Naive thymus-derived CD8-positive, alpha-beta T cell (primary cell): ENCODE data around the gene SDK2. TPM values are rescaled to one million over a fixed set of nuclear protein-coding genes. Genes with fewer than 3 reads are reported as not detected.

Experiments
- ATAC-seq, 2 donors: fragments of 150-1000 bp; cut with Tn5 transposase in 1 of 2; sonication (Bioruptor Pico), chemical (Tn5 transposase) in 1 of 2; 1 replicate in 1 of 2; 2 replicates in 1 of 2; pipeline ENCODE4 v1.10.0; 2021; ENCODE audit warnings: mild to moderate bottlenecking in 2 of 2, moderate library complexity in 2 of 2
- POLR2A ChIA-PET: fragments of 350-600 bp; sonication (Branson Sonifier 250); formaldehyde crosslinking; loops from one replicate; lab custom pipeline; 2021; ENCODE audit warnings: antibody characterized with exemption; lab: Charles Lee
- DNase-seq, 10 donors: peaks; one replicate each; pipeline versions ENCODE4 v3.0.0 to v3.0.0-alpha.2; 2020 to 2022
- H3K27ac Mint-ChIP-seq, 10 donors: one replicate each; pipeline ENCODE4 v1.8.0; 2020 to 2022; ENCODE audit warnings: mild to moderate bottlenecking in 10 of 10, mixed read lengths in 10 of 10, moderate library complexity in 4 of 10, inconsistent platforms in 1 of 10
- H3K27me3 Mint-ChIP-seq, 5 donors: one replicate each; pipeline ENCODE4 v1.8.0; 2021 to 2022; ENCODE audit warnings: mixed read lengths in 5 of 5
- H3K36me3 Mint-ChIP-seq, 3 donors: one replicate each; pipeline ENCODE4 v1.8.0; 2020 to 2022; ENCODE audit warnings: mixed read lengths in 3 of 3, mild to moderate bottlenecking in 2 of 3, inconsistent platforms in 1 of 3
- H3K4me1 Mint-ChIP-seq, 4 donors: one replicate each; pipeline ENCODE4 v1.8.0; 2021 to 2022; ENCODE audit warnings: mixed read lengths in 4 of 4
- H3K4me3 Mint-ChIP-seq, 10 donors: one replicate each; pipeline ENCODE4 v1.8.0; 2020 to 2022; ENCODE audit warnings: mild to moderate bottlenecking in 10 of 10, mixed read lengths in 10 of 10, moderate library complexity in 6 of 10, inconsistent platforms in 1 of 10
- H3K9me3 Mint-ChIP-seq, 9 donors: one replicate each; pipeline ENCODE4 v1.8.0; 2020 to 2022; ENCODE audit warnings: mixed read lengths in 9 of 9, mild to moderate bottlenecking in 3 of 9, inconsistent platforms in 1 of 9, moderate library complexity in 1 of 9
- polyA plus RNA-seq, 3 donors: library from polyadenylated mRNA; unstranded; fragments of 300-500 nt; fragmentation: Illumina TruSeq; gene quantifications; one replicate each; pipeline ENCODE4 v1.2.3, GENCODE V29; 2021
- total RNA-seq, 8 experiments: library from RNA in 2 of 8; stranded (reverse) in 2 of 8; gene quantifications; one replicate each; pipeline ENCODE4 v1.2.3 and lab custom pipeline; 2021 to 2026

The SDK2 gene
- 10 to 100 TPM; 10.4 to 11.3 TPM for total RNA-seq
- 1 to 10 TPM in 2 of 3 donors, under 1 TPM in 1; 0.27 to 4.2 (median 1.6) TPM for polyA plus RNA-seq
- 0.59 to 57.1 (median 16.5) reads per million in 6 experiments for total RNA-seq (lab: John Stamatoyannopoulos, UW)

GRCh38 chr17:73644145-73645049 lies at the start of gene SDK2:
SDK2 (minus strand) TSS chr17:73644445; CDS start chr17:73644088, 357 bp downstream.
- DNase-seq (peak in 4 of 10 donors; percentile 11 to 26 (median 20)), ATAC-seq (peak; percentile 31 to 42)
- Mint-ChIP-seq H3K27me3 (peaks cover 0 to 25% (median 2%) of the 10 kb centered on the region in 5 donors), H3K4me1 (peaks cover 16 to 32% (median 27%) of the 10 kb centered on the region in 4 donors), H3K27ac (peak within 1 kb of the TSS in 5 of 10 donors; percentile 14 to 89 (median 70)), H3K4me3 (peak within 1 kb of the TSS; percentile 86 to 94 (median 90)), H3K9me3 (no peaks in the 10 kb centered on the region), H3K36me3 (no peaks in the 10 kb centered on the region)
- POLR2A ChIA-PET = interaction anchor here (1.1 to 5.6 kb wide), 8 partner anchors 8 to 215 kb away, joined by 3 to 67 read pairs (median 4); no protein-coding TSS in a partner anchor

- H3K27ac Mint-ChIP-seq = no peak overlapping the region
- no peaks in the 10 kb centered on the region for H3K27me3 Mint-ChIP-seq
- no peaks in the 10 kb centered on the region for H3K36me3 Mint-ChIP-seq
- POLR2A ChIA-PET = no interaction called here
- peaks cover 0 to 3% (median 0%) of the 10 kb centered on the region in 9 donors for H3K9me3 Mint-ChIP-seq
- no peak overlapping the region for H3K4me3 Mint-ChIP-seq
- peaks cover 0 to 9% (median 1%) of the 10 kb centered on the region in 4 donors for H3K4me1 Mint-ChIP-seq
- DNase-seq (no peak), ATAC-seq (no peak)
Measured at GRCh38 chr17:73693071-73693470, 48.8 kb upstream of the SDK2 start.

GRCh38 chr17:73691321-73691766 lies 47.1 kb upstream of the SDK2 start:
- Mint-ChIP-seq H3K36me3 (no peaks in the 10 kb centered on the region), H3K4me1 (peaks cover 0 to 9% (median 1%) of the 10 kb centered on the region in 4 donors), H3K9me3 (peaks cover 0 to 3% (median 0%) of the 10 kb centered on the region in 9 donors), H3K27ac (no peak overlapping the region), H3K4me3 (no peak overlapping the region), H3K27me3 (no peaks in the 10 kb centered on the region)
- ATAC-seq = no peak
- DNase-seq = no peak
- POLR2A ChIA-PET = no interaction called here

- POLR2A ChIA-PET = no interaction called here
- Mint-ChIP-seq H3K27ac (peak overlapping the region in 1 of 10 donors; percentile 61), H3K9me3 (peaks cover 0 to 3% (median 0%) of the 10 kb centered on the region in 9 donors), H3K36me3 (no peaks in the 10 kb centered on the region), H3K4me1 (peaks cover 0 to 4% (median 1%) of the 10 kb centered on the region in 4 donors), H3K4me3 (no peak overlapping the region), H3K27me3 (no peaks in the 10 kb centered on the region)
- DNase-seq (no peak), ATAC-seq (no peak)
Measured at GRCh38 chr17:73690676-73691075, 46.4 kb upstream of the SDK2 start.

- no peak for DNase-seq
- no peak overlapping the region for H3K27ac Mint-ChIP-seq
- POLR2A ChIA-PET = no interaction called here
- H3K9me3 Mint-ChIP-seq = peaks cover 0 to 5% (median 2%) of the 10 kb centered on the region in 9 donors
- ATAC-seq = no peak
- no peak overlapping the region for H3K4me3 Mint-ChIP-seq
- no peaks in the 10 kb centered on the region for H3K36me3 Mint-ChIP-seq
- H3K27me3 Mint-ChIP-seq = no peaks in the 10 kb centered on the region
- H3K4me1 Mint-ChIP-seq = peaks cover 0 to 2% (median under 1%) of the 10 kb centered on the region in 4 donors
Measured at GRCh38 chr17:73689596-73690275, 45.5 kb upstream of the SDK2 start.

GRCh38 chr17:73686961-73687360 lies 42.7 kb upstream of the SDK2 start:
- no peak overlapping the region for H3K27ac Mint-ChIP-seq
- H3K27me3 Mint-ChIP-seq = peaks cover 0 to 2% (median 0%) of the 10 kb centered on the region in 5 donors
- H3K36me3 Mint-ChIP-seq = peaks cover 0 to 8% (median 3%) of the 10 kb centered on the region in 3 donors
- DNase-seq (no peak), ATAC-seq (no peak)
- H3K9me3 Mint-ChIP-seq = peaks cover under 1 to 15% (median 3%) of the 10 kb centered on the region in 9 donors
- POLR2A ChIA-PET = interaction anchor here (0.5 kb wide), 1 partner anchor 16 kb away, joined by 5 read pairs; no protein-coding TSS in a partner anchor
- H3K4me1 Mint-ChIP-seq = peaks cover 0 to 2% (median under 1%) of the 10 kb centered on the region in 4 donors
- H3K4me3 Mint-ChIP-seq = no peak overlapping the region

DNA sequence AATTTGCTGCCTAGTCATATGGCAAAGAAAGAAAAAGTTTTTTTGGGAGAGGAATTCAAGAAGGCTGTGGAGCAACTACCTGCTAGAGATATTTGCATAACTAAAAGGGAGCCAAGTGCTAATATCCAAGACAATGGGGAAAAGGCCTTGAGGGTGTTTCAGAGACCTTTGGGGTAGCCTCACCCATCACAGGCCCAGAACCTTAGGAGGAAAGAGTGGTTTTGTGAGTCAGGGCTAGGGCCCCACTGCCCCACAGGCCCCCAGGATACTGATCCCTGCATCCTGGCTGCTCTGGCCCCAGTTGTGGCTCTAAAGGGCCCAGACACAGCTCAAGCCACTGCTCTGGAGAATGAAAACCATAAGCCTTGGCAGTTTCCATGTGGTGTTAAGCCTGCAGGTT lies 41.9 kb upstream of the SDK2 start:
- Mint-ChIP-seq H3K36me3 (peaks cover 0 to 16% (median 7%) of the 10 kb centered on the region in 3 donors), H3K4me3 (no peak overlapping the region), H3K27me3 (peaks cover 0 to 2% (median 0%) of the 10 kb centered on the region in 5 donors), H3K27ac (no peak overlapping the region), H3K9me3 (peaks cover 6 to 24% (median 9%) of the 10 kb centered on the region in 9 donors), H3K4me1 (no peaks in the 10 kb centered on the region)
- ATAC-seq = no peak
- DNase-seq = no peak
- POLR2A ChIA-PET = no interaction called here

DNA sequence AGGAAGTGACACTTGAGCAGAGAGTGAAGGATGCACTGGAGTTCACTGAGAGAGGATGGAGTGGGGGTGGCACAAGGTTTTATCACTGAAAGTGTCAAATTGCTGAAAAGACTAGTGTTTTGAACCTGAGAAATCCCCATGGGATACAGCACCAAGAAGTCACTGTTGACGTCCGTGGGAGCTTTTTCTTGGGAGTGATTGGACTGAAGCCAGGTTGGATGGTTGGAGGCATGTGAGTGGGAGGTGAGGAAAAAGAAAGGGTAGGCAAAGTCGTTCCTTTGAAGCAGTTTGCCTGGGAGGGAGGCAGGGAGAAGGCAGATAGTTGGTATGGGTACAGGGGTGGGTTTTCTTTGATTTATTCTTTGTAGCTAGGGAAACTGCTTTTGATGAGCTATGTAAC lies 39.9 kb upstream of the SDK2 start:
- peaks cover 7 to 30% (median 11%) of the 10 kb centered on the region in 9 donors for H3K9me3 Mint-ChIP-seq
- no peak overlapping the region for H3K4me3 Mint-ChIP-seq
- DNase-seq (no peak), ATAC-seq (no peak)
- peaks cover 0 to 19% (median 7%) of the 10 kb centered on the region in 3 donors for H3K36me3 Mint-ChIP-seq
- no peaks in the 10 kb centered on the region for H3K4me1 Mint-ChIP-seq
- POLR2A ChIA-PET = no interaction called here
- H3K27ac Mint-ChIP-seq = no peak overlapping the region
- H3K27me3 Mint-ChIP-seq = peaks cover 0 to 4% (median 0%) of the 10 kb centered on the region in 5 donors

DNA sequence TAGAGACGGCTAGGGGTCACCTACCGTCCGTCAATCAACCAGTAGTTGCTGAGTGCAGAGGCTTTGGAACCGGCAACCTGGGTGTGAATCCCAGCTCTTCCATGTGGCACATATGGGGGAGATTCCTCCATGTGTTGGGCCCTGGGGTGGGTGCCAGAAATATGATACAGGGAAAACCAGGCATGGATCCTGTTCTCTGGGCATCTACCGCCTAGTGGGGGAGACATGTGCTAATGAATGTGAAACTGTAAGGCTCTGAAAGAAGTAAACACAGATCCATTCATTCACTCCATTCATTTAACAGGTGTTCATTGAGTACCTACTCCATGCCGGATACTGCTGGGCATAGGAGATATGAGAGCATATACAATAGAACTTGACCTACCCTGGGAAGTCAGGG lies 39.5 kb upstream of the SDK2 start:
- DNase-seq (no peak), ATAC-seq (no peak)
- Mint-ChIP-seq H3K27me3 (peaks cover 0 to 4% (median 0%) of the 10 kb centered on the region in 5 donors), H3K4me3 (no peak overlapping the region), H3K4me1 (no peaks in the 10 kb centered on the region), H3K27ac (no peak overlapping the region), H3K36me3 (peaks cover 0 to 19% (median 7%) of the 10 kb centered on the region in 3 donors), H3K9me3 (peaks cover 7 to 30% (median 11%) of the 10 kb centered on the region in 9 donors)
- POLR2A ChIA-PET = no interaction called here

- ATAC-seq = no peak
- H3K9me3 Mint-ChIP-seq = peaks cover 7 to 30% (median 11%) of the 10 kb centered on the region in 9 donors
Measured at GRCh38 chr17:73681946-73682345, 37.7 kb upstream of the SDK2 start.

GRCh38 chr17:73679476-73679875 lies 35.2 kb upstream of the SDK2 start:
- no peak for DNase-seq
- H3K27me3 Mint-ChIP-seq = peaks cover 0 to 9% (median 0%) of the 10 kb centered on the region in 5 donors
- H3K36me3 Mint-ChIP-seq = peaks cover 0 to 19% (median 7%) of the 10 kb centered on the region in 3 donors
- no peaks in the 10 kb centered on the region for H3K4me1 Mint-ChIP-seq
- H3K4me3 Mint-ChIP-seq = no peak overlapping the region
- POLR2A ChIA-PET = no interaction called here
- H3K9me3 Mint-ChIP-seq = peaks cover 7 to 25% (median 10%) of the 10 kb centered on the region in 9 donors
- H3K27ac Mint-ChIP-seq = no peak overlapping the region
- ATAC-seq = no peak

More at GRCh38 chr17:73681946-73682345, 37.7 kb upstream of the SDK2 start:
- Mint-ChIP-seq H3K4me3 (no peak overlapping the region), H3K27ac (no peak overlapping the region), H3K4me1 (no peaks in the 10 kb centered on the region), H3K36me3 (peaks cover 0 to 19% (median 7%) of the 10 kb centered on the region in 3 donors), H3K27me3 (peaks cover 0 to 4% (median 0%) of the 10 kb centered on the region in 5 donors)
- DNase-seq = no peak
- POLR2A ChIA-PET = no interaction called here

DNA sequence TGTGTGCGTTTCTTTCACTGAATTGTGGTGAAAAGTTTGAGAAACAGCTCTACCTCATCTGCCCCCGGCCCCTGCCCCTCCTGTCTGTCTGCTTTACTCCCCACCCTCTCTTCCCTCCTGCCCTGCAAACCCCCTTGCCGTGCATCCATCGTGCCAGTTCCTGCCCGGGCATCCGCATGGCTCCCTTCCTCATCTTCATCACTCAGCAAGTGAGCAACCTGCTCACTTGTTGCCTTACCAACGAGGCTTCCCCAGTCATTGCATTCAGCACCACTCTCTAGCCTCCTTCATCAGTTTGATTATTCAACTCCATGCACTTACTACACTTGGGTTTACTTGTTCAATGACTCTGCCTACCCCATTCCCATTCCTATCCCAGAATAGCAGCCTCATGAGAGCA lies 34.8 kb upstream of the SDK2 start:
- POLR2A ChIA-PET = no interaction called here
- Mint-ChIP-seq H3K4me1 (no peaks in the 10 kb centered on the region), H3K4me3 (no peak overlapping the region), H3K27ac (no peak overlapping the region), H3K27me3 (peaks cover 0 to 9% (median 0%) of the 10 kb centered on the region in 5 donors), H3K9me3 (peaks cover 7 to 25% (median 10%) of the 10 kb centered on the region in 9 donors), H3K36me3 (peaks cover 0 to 19% (median 7%) of the 10 kb centered on the region in 3 donors)
- DNase-seq (no peak), ATAC-seq (no peak)
